HCT116 (cell line): Measurements from ENCODE around the gene HSD17B12. TPM values are rescaled to one million over a fixed set of nuclear protein-coding genes. Genes with fewer than 3 reads are reported as not detected.

Experiments used
- ATAC-seq: fragments of 200-7000 bp; cut with Tn5 transposase; 2 replicates; pipeline ENCODE4 v1.9.1; 2020; ENCODE audit warnings: mild to moderate bottlenecking, moderate library complexity
- BruUV-seq: library from RNA; stranded (reverse); fragments of 400-500 nt; replicated peaks from 2 replicates; lab custom pipeline; 2021; lab: Mats Ljungman, UMichigan
- CTCF ChIA-PET: fragments of 300-600 bp; sonication (Branson Sonifier 250); formaldehyde crosslinking; loops from one replicate; lab custom pipeline; 2021; ENCODE audit warnings: antibody characterized with exemption; lab: Charles Lee
- POLR2A ChIA-PET: fragments of 300-600, 350-600 bp; sonication (Branson Sonifier 250); formaldehyde crosslinking; loops from one replicate; lab custom pipeline; 2021; ENCODE audit warnings: antibody characterized with exemption; lab: Charles Lee
- RAD21 ChIA-PET, 2 experiments: fragments of 300-600 bp; sonication (Branson Sonifier 250); formaldehyde crosslinking; loops; one replicate each; lab custom pipeline; 2023; ENCODE audit warnings: low total read pairs in 2 of 2; ENCODE audit not compliant: uncharacterized antibody in 2 of 2, unreplicated experiment in 2 of 2, low non-redundant PET in 1 of 2; lab: Charles Lee
- DNase-seq: peaks from one replicate; pipeline ENCODE4 v3.0.0-alpha.2; 2010; ENCODE audit warnings: low read depth, low spot score
- H2AFZ ChIP-seq: fragments of 200-600 bp; shearing (Covaris generic), sonication (generic); 2 replicates; pipeline ENCODE4 v1.6.1; 2017; ENCODE audit warnings: low read depth, mixed run types, mixed read lengths, antibody characterized with exemption, low read length; ENCODE audit not compliant: poor library complexity, severe bottlenecking
- H3K27ac ChIP-seq: 2 replicates; pipeline ENCODE4 v1.5.1; 2012; ENCODE audit warnings: low read depth, low read length
- H3K27me3 ChIP-seq: fragments of 200-600 bp; sonication (generic); 2 replicates; pipeline ENCODE4 v1.6.1; 2016; ENCODE audit warnings: mixed run types, low read length, mixed read lengths; ENCODE audit not compliant: insufficient read depth
- H3K36me3 ChIP-seq, 2 experiments: fragments of 200-500 bp in 1 of 2; fragments of 200-600 bp in 1 of 2; sonication (Bioruptor generic) in 1 of 2; sonication (generic) in 1 of 2; 2 replicates each; pipeline versions ENCODE4 v1.5.1 to v1.6.1; 2014 to 2016; ENCODE audit warnings: low read length in 2 of 2, inconsistent platforms in 1 of 2, mixed read lengths in 1 of 2, mixed run types in 1 of 2; ENCODE audit not compliant: insufficient read depth in 2 of 2, control insufficient read depth in 1 of 2
- H3K4me1 ChIP-seq, 2 experiments: fragments of 200-600 bp in 1 of 2; sonication (generic) in 1 of 2; 2 replicates each; pipeline versions ENCODE4 v1.5.1 to v1.6.1; 2012 to 2017; ENCODE audit warnings: low read length in 2 of 2, inconsistent platforms in 1 of 2, mild to moderate bottlenecking in 1 of 2, mixed read lengths in 1 of 2, mixed run types in 1 of 2, moderate library complexity in 1 of 2; ENCODE audit not compliant: insufficient read depth in 2 of 2, control insufficient read depth in 1 of 2
- H3K4me2 ChIP-seq: fragments of 200-600 bp; sonication (generic); 2 replicates; pipeline ENCODE4 v1.6.1; 2017; ENCODE audit warnings: mixed run types, low read length, mixed read lengths
- H3K4me3 ChIP-seq, 2 experiments: fragments of 200-600 bp in 1 of 2; sonication (generic) in 1 of 2; replicated peaks in 1 of 2; 2 replicates each; pipeline ENCODE4 v1.5.1; 2011 to 2016; ENCODE audit warnings: low read length in 2 of 2, control low read depth in 1 of 2, low read depth in 1 of 2, mild to moderate bottlenecking in 1 of 2, mixed read lengths in 1 of 2, mixed run types in 1 of 2
- H3K79me2 ChIP-seq: fragments of 200-600 bp; sonication (generic); 2 replicates; pipeline ENCODE4 v1.6.1; 2017; ENCODE audit warnings: mild to moderate bottlenecking, mixed run types, low read length, moderate library complexity, mixed read lengths; ENCODE audit not compliant: insufficient read depth
- H3K9ac ChIP-seq: fragments of 200-600 bp; sonication (generic); 2 replicates; pipeline ENCODE4 v1.6.1; 2016; ENCODE audit warnings: low read length, mixed read lengths
- H3K9me2 ChIP-seq: fragments of 200-600 bp; sonication (generic), shearing (Covaris generic); 2 replicates; pipeline ENCODE4 v1.6.1; 2017; ENCODE audit warnings: mixed run types, mild to moderate bottlenecking, moderate library complexity; ENCODE audit not compliant: insufficient read depth
- H3K9me3 ChIP-seq, 2 experiments: fragments of 200-500 bp in 1 of 2; fragments of 200-600 bp in 1 of 2; sonication (Bioruptor generic) in 1 of 2; sonication (generic) in 1 of 2; 2 replicates each; pipeline ENCODE4 v1.6.1; 2014 to 2017; ENCODE audit warnings: low read length in 2 of 2, mixed read lengths in 2 of 2, inconsistent platforms in 1 of 2, low read depth in 1 of 2, mild to moderate bottlenecking in 1 of 2, mixed run types in 1 of 2, moderate library complexity in 1 of 2; ENCODE audit not compliant: control insufficient read depth in 1 of 2, insufficient read depth in 1 of 2
- H4K20me1 ChIP-seq: fragments of 200-600 bp; sonication (generic), shearing (Covaris generic); 2 replicates; pipeline ENCODE4 v1.6.1; 2017; ENCODE audit warnings: mixed run types, mild to moderate bottlenecking, moderate library complexity; ENCODE audit not compliant: insufficient read depth
- CEBPB ChIP-seq: IDR thresholded peaks from 2 replicates; pipeline ENCODE4 v1.6.1; 2012; ENCODE audit warnings: low read depth
- EGR1 ChIP-seq: IDR thresholded peaks from 2 replicates; pipeline ENCODE4 v1.6.1; 2012; ENCODE audit warnings: low read depth
- ELF1 ChIP-seq: IDR thresholded peaks from 2 replicates; pipeline ENCODE4 v1.6.1; 2012; ENCODE audit warnings: low read depth, borderline replicate concordance
- EZH2 ChIP-seq: fragments of 200-600 bp; sonication (generic); IDR thresholded peaks from 2 replicates; pipeline ENCODE4 v1.6.1; 2017; ENCODE audit warnings: antibody characterized with exemption, mixed run types
- FOSL1 ChIP-seq: IDR thresholded peaks from 2 replicates; pipeline ENCODE4 v1.6.1; 2012; ENCODE audit warnings: low read depth
- JUND ChIP-seq: IDR thresholded peaks from 2 replicates; pipeline ENCODE4 v1.6.1; 2012
- POLR2A ChIP-seq: IDR thresholded peaks from 2 replicates; pipeline ENCODE4 v1.7.0; 2011; ENCODE audit warnings: borderline replicate concordance; ENCODE audit not compliant: insufficient read depth, insufficient read length; ENCODE audit errors: extremely low read depth
- POLR2AphosphoS5 ChIP-seq: IDR thresholded peaks from 2 replicates; pipeline ENCODE4 v1.6.1; 2011; ENCODE audit warnings: mild to moderate bottlenecking, low read depth, low read length, moderate library complexity
- RAD21 ChIP-seq: IDR thresholded peaks from 2 replicates; pipeline ENCODE4 v1.6.1; 2012; ENCODE audit warnings: low read depth, mild to moderate bottlenecking
- SP1 ChIP-seq: IDR thresholded peaks from 2 replicates; pipeline ENCODE4 v1.6.1; 2012; ENCODE audit warnings: low read depth
- SRF ChIP-seq: IDR thresholded peaks from 2 replicates; pipeline ENCODE4 v1.6.1; 2012; ENCODE audit warnings: low read depth
- TCF7L2 ChIP-seq: IDR thresholded peaks from 2 replicates; pipeline ENCODE4 v1.7.0; 2011; ENCODE audit warnings: borderline replicate concordance, inconsistent platforms; ENCODE audit not compliant: insufficient read depth, insufficient read length; ENCODE audit errors: extremely low read depth
- YY1 ChIP-seq: IDR thresholded peaks from 2 replicates; pipeline ENCODE4 v1.6.1; 2011; ENCODE audit warnings: low read length, low read depth, moderate library complexity, mild to moderate bottlenecking; ENCODE audit not compliant: insufficient replicate concordance; ENCODE audit errors: extremely low read depth
- ZFX ChIP-seq: fragments of 450-650 bp; IDR thresholded peaks from 2 replicates; pipeline ENCODE4 v1.6.1; 2017
- ZNF274 ChIP-seq: fragments of 200-500 bp; sonication (Bioruptor generic); IDR thresholded peaks from 2 replicates; pipeline ENCODE4 v1.6.1; 2014; ENCODE audit warnings: mild to moderate bottlenecking, low read depth, low read length, inconsistent platforms
- intact Hi-C: fragments of 100-400 bp; cut with micrococcal nuclease; formaldehyde crosslinking; loops from 2 replicates; pipeline ENCODE4 v1.10.0; 2022
- total RNA-seq: library from RNA; stranded (reverse); gene quantifications from one replicate; pipeline ENCODE4 v1.2.1, GENCODE V29; 2021; ENCODE audit not compliant: unreplicated experiment
- TF ChIP-seq, protein P1 (sequence below): IDR thresholded peaks from 2 replicates; pipeline ENCODE4 v1.6.1; 2012; ENCODE audit warnings: low read depth
- TF ChIP-seq, protein P2 (sequence below): IDR thresholded peaks from 2 replicates; pipeline ENCODE4 v1.6.1; 2011; ENCODE audit warnings: mild to moderate bottlenecking, low read length, moderate library complexity; ENCODE audit not compliant: insufficient replicate concordance; ENCODE audit errors: extremely low read depth
- TF ChIP-seq, protein P3 (sequence below): IDR thresholded peaks from 2 replicates; pipeline ENCODE4 v1.6.1; 2012

The HSD17B12 gene
- total RNA-seq, 1 experiment from 2014 or later = 83.7 TPM

DNA sequence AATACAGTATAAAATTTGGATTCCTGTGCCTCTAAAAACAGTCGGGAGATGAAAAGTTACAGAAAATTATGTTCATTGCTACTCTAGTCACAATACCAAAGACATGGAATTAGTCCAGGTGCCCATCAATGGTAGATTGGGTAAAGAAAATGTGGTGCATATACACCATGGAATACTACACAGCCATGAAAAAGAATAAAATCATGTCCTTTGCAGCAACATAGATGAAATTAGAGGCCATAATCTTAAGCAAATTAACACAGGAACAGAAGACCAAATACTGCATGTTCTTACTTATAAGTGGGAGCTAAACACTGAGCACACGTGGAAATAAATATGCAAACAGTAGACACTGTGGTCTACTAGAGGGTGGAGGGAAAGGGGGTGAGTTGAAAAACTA lies 67.6 kb downstream of the HSD17B12 start:
- POLR2A ChIA-PET = no interaction called here
- H3K79me2 ChIP-seq = peaks cover 23% of the 10 kb centered on the region

DNA sequence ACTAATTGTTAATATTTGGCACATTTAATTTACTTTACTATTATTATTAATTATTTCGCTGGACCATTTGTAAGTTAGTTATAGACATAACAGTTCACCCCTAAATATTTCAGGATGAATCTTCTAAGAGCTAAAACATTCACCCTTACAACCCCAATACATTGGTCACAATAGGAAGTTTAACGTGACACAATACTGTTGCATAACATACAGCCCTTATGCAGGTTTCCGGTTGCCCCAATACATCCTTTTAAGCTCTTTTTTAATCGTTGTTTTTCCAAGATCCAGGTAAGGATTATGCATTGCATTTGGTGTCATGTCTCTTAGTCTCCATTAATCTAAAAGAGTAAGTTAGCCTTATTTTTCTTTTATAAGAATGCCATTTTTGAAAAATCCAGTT lies 71.2 kb downstream of the HSD17B12 start:
- Histone ChIP-seq H3K36me3 (no peaks in the 10 kb centered on the region), H4K20me1 (peaks cover 6% of the 10 kb centered on the region), H3K9me2 (no peaks in the 10 kb centered on the region), H3K4me2 (no peak overlapping the region), H3K4me1 (no peaks in the 10 kb centered on the region), H3K9me3 (no peaks in the 10 kb centered on the region), H3K27ac (no peak overlapping the region), H3K79me2 (peaks cover 11% of the 10 kb centered on the region; the same call in 1 of the 2 replicates), H2AFZ (no peak overlapping the region), H3K9ac (no peak overlapping the region), H3K27me3 (no peaks in the 10 kb centered on the region), H3K4me3 (no peak overlapping the region)
- ChIA-PET RAD21 (no interaction called here), POLR2A (no interaction called here), CTCF (interaction anchor here (1.6 kb wide), 1 partner anchor 100 kb away, joined by 3 read pairs; no protein-coding TSS in a partner anchor)
- intact Hi-C loops = no loop called here
- BruUV-seq = no TSS peak
- ATAC-seq = no peak
- no peak for DNase-seq
- no peak for TF ChIP-seq ZFX
- TF ChIP-seq TCF7L2 = no peak
- no peak for TF ChIP-seq YY1
- TF ChIP-seq RAD21 = no peak
- no peak for TF ChIP-seq EGR1
- TF ChIP-seq ZNF274 = no peak
- TF ChIP-seq, protein P1, sequence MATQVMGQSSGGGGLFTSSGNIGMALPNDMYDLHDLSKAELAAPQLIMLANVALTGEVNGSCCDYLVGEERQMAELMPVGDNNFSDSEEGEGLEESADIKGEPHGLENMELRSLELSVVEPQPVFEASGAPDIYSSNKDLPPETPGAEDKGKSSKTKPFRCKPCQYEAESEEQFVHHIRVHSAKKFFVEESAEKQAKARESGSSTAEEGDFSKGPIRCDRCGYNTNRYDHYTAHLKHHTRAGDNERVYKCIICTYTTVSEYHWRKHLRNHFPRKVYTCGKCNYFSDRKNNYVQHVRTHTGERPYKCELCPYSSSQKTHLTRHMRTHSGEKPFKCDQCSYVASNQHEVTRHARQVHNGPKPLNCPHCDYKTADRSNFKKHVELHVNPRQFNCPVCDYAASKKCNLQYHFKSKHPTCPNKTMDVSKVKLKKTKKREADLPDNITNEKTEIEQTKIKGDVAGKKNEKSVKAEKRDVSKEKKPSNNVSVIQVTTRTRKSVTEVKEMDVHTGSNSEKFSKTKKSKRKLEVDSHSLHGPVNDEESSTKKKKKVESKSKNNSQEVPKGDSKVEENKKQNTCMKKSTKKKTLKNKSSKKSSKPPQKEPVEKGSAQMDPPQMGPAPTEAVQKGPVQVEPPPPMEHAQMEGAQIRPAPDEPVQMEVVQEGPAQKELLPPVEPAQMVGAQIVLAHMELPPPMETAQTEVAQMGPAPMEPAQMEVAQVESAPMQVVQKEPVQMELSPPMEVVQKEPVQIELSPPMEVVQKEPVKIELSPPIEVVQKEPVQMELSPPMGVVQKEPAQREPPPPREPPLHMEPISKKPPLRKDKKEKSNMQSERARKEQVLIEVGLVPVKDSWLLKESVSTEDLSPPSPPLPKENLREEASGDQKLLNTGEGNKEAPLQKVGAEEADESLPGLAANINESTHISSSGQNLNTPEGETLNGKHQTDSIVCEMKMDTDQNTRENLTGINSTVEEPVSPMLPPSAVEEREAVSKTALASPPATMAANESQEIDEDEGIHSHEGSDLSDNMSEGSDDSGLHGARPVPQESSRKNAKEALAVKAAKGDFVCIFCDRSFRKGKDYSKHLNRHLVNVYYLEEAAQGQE = no peak
- TF ChIP-seq SP1 = no peak
- TF ChIP-seq EZH2 = no peak
- TF ChIP-seq FOSL1 = no peak
- TF ChIP-seq, protein P2, sequence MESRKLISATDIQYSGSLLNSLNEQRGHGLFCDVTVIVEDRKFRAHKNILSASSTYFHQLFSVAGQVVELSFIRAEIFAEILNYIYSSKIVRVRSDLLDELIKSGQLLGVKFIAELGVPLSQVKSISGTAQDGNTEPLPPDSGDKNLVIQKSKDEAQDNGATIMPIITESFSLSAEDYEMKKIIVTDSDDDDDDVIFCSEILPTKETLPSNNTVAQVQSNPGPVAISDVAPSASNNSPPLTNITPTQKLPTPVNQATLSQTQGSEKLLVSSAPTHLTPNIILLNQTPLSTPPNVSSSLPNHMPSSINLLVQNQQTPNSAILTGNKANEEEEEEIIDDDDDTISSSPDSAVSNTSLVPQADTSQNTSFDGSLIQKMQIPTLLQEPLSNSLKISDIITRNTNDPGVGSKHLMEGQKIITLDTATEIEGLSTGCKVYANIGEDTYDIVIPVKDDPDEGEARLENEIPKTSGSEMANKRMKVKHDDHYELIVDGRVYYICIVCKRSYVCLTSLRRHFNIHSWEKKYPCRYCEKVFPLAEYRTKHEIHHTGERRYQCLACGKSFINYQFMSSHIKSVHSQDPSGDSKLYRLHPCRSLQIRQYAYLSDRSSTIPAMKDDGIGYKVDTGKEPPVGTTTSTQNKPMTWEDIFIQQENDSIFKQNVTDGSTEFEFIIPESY = no peak
- TF ChIP-seq ELF1 = no peak

More for the DNA sequence above, 67.6 kb downstream of the HSD17B12 start:
- no peak for DNase-seq
- RAD21 ChIA-PET = no interaction called here
- BruUV-seq = no TSS peak
- no peaks in the 10 kb centered on the region for H3K9me3 ChIP-seq
- H3K9ac ChIP-seq = no peak overlapping the region
- no peak overlapping the region for H3K4me2 ChIP-seq
- no peak for TF ChIP-seq POLR2AphosphoS5
- TF ChIP-seq, protein P3, sequence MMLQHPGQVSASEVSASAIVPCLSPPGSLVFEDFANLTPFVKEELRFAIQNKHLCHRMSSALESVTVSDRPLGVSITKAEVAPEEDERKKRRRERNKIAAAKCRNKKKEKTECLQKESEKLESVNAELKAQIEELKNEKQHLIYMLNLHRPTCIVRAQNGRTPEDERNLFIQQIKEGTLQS = no peak
- TF ChIP-seq EZH2 = no peak
- TF ChIP-seq CEBPB = no peak
- TF ChIP-seq JUND = no peak
- no peak for TF ChIP-seq SRF
- no peak for TF ChIP-seq POLR2A
- TF ChIP-seq, all 23 proteins: peak for 0
- intact Hi-C loops = no loop called here
- no peak overlapping the region for H2AFZ ChIP-seq
- no peaks in the 10 kb centered on the region for H3K9me2 ChIP-seq
- H3K27ac ChIP-seq = no peak overlapping the region
- H3K36me3 ChIP-seq = no peaks in the 10 kb centered on the region
- CTCF ChIA-PET = no interaction called here
- H3K4me3 ChIP-seq = no peak overlapping the region
- no peaks in the 10 kb centered on the region for H3K4me1 ChIP-seq
- H4K20me1 ChIP-seq = peaks cover 6% of the 10 kb centered on the region
- ATAC-seq = no peak
- no peaks in the 10 kb centered on the region for H3K27me3 ChIP-seq
